NCI-H774 (cell line): ENCODE data around the gene MRPS18A.
"Not testable (repeated sequence)": the region's sequence is repeated elsewhere in the genome, so short reads cannot be mapped to it uniquely, and the experiment has no call there.

Source experiments
- DNase-seq: peaks from one replicate; lab custom pipeline; 2025; lab: John Stamatoyannopoulos, UW

MRPS18A gene

DNA sequence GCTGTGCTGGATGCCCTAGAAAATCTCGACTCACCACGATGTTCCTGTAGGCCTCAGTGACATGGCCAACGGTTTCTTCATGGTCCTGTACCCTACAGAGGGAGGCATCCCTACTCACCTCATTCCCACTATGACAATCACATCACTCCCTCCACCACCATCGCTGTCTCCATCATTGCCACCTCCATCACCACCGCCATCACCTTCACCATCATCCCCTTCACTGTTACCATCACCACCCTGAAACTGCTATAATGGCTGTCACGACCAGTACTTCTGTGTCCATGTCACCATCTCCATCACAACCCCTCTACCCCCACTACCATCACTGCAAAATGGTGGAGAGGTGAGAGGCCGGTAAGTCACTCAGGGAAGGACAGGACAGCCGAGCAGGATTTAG is 29.8 kb upstream of the MRPS18A start:
- DNase-seq = no peak

DNA sequence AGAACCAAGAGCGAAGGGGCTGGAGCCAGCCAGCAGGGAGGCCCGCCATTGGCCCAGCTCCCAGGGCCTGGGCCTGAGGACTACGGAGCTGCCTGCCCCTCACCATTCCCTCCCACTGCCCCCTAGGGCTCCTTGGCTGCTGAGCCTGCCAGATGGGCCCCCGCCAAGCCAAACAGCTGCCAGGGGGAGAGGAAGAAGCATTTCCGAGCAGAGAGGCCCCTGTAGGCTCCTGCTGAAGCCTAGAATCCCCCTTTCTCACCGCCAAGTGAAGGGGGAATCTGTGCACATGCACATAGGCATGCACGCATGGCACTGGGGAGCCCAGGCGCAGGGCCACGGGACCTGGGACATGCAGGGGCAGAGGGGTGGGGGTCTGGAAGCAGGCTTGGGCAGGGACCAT is 28.5 kb upstream of the MRPS18A start:
- DNase-seq = no peak

DNA sequence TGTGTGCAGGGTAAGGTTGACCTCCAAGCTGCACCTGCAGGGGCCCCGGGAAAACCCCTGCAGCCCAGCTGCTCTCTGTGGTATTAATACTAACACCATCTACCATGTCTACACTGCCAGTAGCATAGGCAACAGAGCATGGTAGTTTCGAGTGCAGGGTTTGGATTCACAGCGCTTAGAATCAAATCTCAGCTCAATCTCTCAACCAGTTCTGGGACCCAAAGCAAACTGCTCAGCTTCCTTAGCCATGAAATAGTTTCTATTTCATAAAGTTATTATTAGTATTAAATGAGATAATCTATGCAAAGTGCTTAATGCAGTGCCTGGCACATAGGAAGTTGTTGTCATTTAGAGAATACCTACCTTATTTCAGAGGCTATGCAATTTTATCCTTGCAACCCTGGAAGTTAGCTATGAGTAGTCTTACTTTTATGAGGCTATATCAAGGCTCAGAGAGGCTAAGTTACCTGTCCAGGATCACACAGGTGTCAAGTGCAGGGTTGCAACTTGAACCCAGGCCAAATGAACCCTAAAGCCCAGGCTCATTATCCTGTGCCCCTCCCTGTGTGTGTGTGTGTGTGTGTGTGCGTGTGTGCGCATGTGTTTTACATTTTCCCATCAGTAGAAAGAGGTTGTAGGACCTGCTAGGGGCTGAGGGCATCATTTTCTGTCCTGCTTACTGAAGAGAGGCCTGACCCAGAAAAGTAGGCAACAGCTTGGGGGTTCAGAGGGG is 27.6 kb upstream of the MRPS18A start:
- DNase-seq = no peak

DNA sequence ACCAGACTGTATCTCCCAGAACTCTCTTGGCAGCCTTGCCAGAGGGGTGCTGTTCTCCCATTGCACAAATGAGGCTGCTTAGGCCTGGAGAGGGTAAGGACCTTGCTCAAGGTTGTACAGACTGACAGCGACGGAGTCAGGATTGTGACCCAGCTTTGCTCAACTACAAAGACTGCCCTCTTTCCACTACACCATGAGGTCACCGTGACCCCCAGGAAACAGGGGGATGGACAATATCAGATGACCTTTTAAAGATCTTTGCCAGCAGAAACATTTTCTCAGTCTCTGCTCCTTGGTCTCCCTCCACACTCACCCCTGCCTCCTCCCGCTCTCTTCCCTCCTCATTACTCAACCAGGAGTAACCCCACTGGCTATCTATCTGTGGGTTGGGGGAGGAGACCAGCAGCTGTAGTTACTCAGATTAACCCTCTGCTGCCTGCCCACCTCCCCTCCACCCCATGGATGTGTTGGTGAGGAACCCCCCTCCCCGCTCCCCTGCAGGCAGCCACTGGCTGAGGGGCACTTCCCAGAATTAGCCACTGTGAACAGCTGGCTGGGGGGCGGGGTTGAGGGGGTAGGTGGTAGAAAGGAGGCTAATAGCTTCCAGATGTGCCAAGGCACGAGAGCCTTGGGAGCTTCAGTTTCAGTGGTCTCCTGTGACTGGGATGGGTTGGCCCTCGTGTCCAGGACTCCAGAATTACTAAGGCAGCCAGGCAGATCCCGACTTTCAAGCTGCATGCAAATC is 26.9 kb upstream of the MRPS18A start:
- DNase-seq = no peak

DNA sequence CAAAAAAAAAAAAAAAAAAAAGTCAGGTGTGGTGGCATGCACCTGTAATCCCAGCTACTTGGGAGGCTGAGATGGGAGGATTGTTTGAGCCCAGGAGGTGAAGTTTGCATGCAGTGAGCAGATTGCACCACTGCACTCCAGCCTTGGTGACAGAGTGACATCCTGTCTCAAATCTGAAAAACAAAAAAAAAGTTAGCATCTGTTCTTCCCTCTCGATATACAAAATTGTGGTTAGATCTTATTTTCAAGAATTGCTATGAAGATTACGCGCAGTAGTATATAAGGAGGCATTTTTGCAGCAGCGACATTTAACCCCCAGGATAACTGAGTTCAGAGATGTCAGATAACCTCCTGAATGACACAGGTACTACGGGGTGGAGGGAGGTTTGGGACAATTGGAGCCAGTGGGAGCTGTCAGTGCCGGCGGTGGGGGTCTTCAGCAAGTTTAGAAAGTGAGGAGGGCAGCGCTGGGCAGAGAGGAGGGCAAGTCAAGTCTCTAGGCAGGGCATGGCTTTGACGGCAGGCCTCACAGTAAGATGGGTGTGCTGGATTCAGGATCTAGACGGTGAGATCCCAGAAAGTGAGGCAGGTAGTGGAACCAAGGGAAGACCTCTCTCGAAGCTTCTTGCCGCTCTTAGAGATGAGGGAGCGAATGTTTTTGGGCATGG is 26.2 kb upstream of the MRPS18A start:
- no peak for DNase-seq

DNA sequence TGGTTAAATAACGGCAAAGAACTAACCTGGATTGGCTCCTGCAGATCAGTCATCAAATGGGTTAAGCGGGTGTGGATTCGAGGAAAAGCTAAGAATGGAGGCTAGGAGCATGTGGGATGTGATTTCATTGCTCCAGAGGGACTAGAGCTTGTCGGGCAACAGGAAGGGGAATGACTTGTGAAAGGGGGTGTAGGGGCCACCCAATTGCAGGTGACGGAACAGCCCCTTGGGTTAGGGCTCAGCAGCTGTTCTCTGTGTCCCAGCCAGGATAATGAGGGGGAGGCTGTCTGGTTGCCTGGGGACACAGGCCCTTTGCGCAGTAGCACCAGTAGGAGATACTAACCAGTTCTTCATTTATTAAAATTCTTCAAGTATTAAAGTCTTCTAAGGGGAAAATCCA is 25.0 kb upstream of the MRPS18A start:
- no peak for DNase-seq

DNA sequence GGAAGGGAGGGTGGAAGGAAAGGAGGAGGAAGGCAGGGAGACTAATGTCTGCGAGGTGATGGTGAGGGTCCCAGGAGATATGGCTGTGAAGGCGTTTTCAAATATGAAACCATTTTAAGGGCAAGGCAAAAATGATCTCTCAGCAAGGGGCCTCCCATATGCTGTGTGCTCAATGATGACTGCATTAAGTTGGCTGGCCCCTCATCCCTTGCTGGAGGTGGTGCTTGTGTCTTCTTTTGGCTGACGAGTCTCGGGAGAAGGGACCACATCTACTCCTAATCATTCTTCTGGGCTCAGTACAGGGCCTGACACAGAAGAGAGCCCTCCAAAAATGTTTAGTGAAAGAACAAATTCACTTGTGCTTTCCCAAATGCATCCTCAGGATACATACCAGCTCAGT is 23.0 kb upstream of the MRPS18A start:
- DNase-seq = no peak

DNA sequence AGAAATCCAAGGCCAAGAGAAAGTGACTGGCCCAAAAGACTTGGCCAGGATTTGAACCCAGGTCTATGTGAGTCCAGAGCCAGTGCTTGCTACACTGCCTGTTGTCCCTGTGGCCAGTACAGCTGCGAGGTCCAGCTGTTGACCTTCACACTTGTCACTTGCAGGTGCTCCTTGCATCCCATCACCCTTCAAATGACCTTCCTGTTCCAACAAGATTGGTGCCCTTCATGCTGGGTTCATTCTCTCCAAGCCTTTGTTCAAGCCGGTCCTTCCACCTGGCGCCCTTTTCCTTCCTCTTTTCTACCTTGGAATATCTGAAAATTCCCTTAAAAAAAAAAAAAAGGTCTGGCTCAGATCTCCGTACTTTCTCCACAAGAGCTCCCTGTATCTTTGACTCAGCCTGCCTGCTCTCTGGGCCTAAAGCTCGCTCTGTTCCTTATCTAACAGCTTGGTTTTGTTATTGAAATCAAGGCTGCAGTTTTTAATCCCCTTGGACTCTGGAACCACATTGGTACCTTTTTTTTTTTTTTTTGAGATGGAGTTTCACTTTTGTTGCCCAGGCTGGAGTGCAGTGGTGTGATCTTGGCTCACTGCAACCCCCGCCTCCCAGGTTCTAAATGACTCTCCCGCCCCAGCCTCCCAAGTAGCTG is 22.2 kb upstream of the MRPS18A start:
- DNase-seq = no peak

DNA sequence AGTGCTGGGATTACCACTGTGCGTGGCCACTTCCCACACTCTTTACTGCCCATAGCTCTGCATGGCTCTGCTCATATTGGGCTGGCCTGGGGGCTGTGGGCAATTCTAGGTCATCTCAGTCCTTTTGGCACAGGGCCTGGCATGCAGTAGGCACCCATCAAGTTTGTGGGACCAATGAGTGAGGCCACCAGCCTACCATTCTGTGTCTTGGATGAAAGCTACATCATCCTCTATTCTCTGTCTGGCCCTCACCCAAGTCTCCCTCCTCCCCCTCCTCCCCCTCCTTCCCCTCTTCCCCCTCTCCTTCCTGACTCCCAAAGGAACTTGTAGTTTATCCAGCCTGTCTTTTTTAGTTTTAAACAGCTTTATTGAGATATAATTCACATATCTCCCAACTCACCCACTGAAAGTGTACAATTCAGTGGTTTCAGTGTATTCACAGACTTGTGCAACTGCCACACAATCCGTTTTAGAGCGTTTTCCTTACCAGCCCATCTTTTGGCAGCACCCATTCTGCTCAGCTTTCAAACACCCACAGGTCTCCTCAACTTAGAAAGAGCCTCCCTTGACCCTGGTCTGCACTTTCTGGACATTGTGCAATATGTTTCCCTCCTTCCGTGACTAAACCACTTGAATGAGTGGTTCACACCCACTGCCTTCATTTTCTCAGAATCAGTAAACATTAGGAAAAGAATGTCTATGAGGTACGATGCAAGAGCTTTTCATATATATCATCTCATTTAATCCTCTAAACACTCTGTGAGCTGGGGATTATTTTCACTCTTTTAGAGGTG is 21.5 kb upstream of the MRPS18A start:
- no peak for DNase-seq

DNA sequence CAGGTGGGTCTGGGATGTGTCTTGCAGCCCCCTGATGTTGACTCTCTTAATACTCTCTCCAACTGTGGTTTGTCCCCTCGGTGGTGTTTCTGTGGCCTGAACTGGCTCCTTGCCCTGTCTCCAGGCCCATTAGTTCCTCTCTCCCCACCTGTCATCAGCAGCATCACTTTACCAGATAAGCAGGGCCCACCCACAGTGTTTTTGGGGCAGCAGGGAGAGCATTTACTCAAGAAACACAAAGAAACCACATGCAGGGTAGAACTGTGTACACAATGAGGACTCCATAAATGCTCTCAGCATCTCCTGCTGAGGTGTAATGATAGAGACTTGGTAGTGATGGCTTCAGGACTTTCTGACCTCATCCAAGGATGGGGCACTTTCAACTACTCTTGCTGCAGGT is 20.2 kb upstream of the MRPS18A start:
- DNase-seq = no peak

DNA sequence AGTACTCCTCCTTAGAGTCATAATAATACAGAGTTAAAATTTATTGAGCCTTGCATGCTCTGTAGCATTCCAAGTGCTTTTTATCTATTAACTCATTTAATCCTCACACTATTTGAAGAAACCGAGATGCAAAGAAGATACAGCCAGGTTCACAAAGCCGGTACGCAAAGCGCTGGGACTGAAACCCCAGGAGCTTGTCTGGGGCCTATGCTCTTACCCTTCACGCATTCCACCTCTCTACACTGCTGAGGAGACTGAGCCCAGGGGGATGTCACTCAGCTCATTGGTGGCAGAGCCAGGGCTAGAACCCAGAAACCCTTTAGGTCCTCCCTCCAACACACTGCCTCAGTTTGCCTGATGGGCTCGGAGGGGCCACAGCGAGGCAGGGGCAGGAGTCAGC is 19.7 kb upstream of the MRPS18A start:
- no peak for DNase-seq

DNA sequence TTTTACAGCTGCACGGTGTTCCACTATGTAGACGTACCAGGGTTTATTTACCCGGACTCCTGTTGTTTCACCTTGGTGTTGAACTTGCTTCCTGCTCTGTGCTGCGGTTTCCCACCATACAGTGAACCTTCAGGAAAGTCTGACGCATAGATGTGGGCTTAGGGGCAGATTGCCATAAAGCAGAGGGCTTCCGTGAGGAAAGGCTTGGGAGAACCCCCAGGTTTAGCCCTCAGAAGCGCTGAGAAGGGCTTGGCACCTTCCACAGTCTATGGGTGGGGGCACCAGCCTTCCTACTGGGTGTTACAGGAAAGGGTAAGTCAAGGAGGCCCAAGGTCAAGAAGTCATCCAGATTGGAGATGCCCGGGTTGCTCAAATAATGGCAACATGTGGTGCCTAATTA is 19.2 kb upstream of the MRPS18A start:
- no peak for DNase-seq

DNA sequence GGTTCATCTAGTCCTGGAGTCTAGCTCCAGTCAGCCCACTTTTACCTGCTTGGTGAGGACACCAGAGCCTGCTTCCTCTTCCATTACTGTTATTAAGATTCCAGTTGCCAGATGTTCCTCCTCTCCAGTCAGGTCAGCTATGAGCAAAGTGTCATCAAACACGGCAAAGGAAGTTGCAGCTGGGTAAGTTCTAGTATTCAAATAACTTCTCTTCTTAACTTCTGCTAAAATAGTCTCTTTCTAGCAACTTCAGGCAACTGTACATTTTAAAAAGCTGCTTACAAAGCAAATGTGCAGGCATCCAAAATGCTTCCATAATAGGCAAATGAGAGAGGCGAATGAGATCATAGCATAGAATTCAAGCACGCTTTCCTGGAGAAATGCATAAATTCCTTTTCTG is 18.4 kb upstream of the MRPS18A start:
- DNase-seq = no peak

DNA sequence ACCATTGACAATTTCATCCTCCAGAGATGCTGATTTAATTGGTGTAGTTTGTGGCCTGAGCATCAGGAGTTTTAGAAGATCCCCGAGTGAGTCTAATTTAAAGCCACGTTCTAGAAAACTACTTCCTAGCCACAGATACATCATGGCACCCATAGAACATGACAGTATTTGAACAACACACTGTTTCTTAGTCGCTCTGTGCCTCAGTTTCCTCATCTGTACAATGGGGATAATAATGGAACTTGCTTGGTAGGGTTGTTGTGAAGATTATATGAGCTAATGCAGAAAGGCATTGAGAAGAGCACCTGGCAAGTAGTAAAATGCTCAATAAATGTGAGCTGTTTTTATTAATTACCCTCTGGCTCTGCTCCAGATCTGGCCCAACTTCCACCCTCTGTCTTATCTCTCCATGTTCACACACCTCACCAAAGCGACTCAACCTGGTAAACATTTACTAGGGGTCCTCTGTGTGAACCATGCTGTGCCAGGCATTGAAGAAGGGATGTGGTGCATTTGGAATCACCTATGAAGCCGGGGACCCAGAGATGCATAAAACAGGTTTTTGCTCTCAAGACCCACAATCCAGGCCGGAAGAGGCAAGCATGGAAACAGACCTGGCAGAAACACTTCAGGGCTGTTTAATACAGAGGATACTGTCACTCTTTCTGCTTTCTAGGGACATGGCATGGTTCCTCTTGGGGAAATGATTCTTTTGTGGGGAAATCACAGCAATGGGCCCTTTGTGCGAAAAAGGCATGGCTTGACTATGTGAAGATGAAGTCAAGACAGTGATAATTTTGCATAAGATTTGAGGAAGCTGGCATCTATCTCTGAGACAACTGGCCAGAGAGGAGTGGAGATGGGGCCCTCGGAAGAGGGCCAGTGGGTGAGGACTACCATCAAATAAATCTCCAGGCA is 16.2 kb upstream of the MRPS18A start:
- no peak for DNase-seq

DNA sequence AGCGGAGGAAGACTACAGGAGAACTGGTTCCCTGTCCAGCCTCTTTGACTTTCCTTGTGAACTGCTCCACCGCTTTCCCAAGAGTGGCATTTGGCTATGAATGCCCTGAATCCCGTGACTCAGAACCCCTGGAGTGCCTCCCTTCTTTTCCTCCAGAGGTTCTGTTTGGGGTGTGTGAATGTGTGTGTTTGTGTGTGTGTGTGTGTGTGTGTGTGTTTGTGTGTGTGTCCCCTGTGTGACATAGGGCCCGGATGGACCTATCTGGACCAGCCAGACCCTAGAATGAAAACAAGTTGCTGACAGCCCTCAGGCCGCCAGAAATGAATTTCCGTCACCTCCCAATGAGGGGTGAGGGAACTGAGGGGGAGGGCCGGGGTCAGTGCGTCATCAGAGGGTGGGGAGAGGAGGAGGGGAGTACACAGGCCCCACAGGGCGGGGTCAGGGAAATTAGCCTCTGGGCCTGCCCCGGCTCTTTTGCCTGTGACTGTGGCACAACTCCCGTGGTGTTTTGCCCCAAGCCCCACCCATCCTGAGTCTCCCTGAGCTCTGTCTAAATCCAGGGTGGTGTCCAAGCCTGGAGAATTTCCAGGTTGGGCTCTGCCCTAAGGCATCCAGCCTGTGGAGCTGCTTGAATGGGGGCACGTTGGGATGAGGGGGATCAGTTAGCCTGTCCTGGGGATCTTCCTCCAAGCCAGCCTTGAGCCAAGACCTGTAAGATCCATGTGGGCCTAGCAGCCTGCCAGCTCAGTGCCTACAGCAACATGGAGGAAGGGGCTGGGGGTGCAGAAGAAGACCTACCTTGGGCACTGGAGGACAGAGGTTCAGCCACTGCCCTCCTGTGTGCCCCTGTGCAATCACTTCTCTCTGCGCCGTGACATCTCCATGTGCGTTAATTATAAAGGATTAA is 15.2 kb upstream of the MRPS18A start:
- peak; percentile 83 for DNase-seq

DNA sequence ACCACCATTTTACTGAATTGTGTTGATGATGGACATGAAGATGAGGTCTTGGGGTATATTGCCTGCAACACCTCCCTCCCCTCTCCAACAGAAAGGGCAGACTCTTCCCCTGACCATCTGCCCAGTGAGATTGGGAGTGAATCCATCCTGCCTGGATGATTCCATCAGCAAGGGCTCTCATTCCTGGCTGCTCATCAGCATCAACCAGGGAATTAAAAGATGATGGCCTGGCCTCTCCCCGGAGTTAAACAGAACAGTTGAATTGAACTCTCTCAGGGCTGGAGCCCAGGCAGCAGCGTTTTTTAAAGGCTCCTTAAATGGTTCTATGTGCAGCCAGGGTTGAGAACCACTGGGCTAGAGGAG is 14.6 kb upstream of the MRPS18A start:
- no peak for DNase-seq

DNA sequence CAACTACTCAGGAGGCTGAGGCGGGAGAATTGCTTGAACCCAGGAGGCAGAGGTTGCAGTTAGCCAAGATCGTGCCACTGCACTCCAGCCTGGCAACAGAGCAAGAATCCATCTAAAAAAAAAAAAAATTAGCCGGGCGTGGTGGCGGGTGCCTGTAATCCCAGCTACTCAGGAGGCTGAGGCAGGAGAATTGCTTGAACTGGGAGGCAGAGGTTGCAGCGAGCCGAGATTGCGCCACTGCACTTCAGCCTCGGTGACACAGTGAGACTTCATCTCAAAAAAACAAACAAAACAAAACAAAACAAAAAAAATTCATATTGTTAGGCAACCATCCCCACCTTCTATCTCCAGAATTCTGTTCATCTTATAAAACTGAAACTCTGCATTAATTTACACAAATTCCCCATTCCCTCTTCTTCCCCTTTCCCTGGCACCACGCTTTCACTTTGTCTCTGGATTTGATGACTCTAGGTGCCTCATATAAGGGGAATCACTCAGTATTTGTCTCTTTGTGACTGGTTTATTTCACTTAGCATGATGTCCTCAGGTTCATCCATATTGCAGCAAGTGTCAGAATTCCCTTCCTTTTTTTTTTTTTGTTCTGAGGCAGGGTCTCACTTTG is 13.5 kb upstream of the MRPS18A start:
- DNase-seq = not testable (repeated sequence)

DNA sequence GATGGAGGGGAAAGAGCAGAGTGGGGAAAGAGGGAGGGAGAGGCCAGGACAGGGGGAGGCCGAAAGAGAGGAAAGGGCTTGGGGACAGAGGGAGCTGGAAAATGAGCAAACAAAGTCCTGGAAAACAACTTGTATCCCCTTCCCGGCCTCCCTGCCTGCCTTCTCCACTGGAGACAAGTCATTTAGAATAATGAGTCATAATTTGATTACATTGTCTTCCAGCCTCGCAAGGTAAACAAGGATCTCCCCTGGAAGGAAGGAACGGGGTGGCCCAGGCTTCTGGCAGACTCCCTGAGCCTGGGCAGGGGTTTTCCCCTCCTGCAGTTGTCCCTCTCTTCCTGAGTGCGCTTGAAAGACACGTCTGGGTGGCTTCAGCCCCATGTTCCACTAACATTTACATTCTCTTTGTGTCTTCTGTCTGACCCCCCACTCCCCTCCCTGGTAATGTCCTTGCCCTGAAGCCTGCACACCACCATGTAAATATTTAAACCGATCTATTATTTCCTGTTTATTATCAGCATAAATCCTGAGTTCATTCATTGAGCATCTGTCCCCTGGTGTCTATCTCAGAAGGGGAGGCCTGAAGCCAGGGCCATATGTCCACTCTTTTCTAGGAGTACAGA is 12.1 kb upstream of the MRPS18A start:
- DNase-seq = peak; percentile 45
